HG02943 (cell line): ENCODE results near the gene PLD1.
A peak's percentile ranks its signal among the peaks of the same experiment; 100 is the strongest.

Experiments
- ATAC-seq: cut with Tn5 transposase; IDR thresholded peaks from one replicate; pipeline ENCODE4 v1.9.1; 2021; ENCODE audit warnings: mild to moderate bottlenecking, low read depth, moderate library complexity; ENCODE audit not compliant: unreplicated experiment

Gene PLD1

DNA sequence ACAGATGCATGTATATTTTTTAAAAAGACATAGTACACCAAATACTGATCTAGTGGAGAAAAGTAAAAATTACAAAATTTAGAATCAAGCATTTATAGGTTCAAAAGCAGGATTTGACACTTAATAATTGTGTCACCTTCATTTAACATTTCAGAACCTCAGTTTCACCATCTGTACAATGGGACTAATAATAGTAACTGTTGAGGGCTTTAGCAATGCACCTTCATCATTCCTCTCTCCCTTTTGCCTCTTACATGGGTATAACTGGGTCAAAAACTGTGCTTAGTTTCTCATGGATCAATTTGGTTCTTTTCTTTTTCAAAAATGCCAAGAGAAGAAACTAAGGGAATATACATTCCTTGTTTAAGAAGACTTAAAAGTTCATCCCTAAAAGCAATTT lies 27.4 kb upstream of the PLD1 start:
- ATAC-seq: no peak

DNA sequence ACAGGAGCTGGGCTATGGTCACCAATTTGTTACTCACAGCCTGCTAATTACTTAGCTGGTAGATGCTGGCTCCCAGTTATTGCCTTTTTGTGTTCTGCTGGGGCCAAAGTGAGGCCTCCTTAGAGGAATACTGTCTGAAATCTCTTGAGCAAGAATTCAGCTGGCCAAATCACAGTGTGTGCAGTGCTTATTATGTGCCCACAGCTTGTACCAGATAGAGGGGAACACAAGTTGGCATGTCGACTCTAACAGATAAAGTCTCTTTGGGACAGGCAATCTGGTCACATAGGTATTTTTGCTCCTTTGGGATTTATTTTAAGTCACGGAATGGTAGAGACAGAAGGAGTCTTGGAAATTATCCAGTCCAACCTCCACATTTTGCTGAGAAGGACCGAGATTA lies 26.6 kb upstream of the PLD1 start:
- ATAC-seq: no peak

DNA sequence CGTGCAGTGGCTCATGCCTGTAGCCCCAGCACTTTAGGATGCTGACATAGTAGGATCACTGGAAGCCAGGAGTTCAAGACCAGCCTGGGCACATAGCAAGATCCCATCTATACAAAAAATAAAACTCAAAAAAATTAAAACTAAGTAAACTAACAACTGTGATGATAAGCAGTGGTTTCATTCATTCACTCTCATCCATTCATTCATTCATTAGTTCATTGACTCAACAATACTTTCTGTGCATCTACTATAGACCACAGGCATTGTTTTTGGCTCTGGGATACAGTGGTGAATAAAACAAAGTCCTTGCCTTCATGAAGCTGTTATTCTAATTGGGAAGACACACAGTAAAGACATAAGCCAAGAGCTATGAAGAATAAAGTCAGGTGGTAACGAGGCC lies 25.3 kb upstream of the PLD1 start:
- no peak for ATAC-seq

DNA sequence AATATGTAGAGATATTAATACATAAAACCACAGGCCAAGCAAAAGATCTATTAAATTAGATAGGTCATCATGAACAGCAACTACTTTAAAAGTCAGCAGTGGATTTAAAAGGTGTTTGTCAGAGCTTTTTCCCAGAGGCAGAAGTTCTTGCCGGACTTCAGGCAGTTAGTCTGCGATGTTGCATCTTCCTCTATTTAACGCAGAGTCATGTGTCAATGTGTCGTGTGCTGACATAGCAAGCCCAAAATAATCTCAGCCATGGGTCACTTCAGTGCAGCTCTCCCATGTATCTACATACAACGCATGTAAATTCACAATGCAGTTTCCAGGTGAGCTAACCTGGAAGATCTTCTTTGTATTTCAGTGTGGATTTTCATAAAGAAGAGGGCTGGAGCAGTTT lies 24.8 kb upstream of the PLD1 start:
- ATAC-seq: no peak

DNA sequence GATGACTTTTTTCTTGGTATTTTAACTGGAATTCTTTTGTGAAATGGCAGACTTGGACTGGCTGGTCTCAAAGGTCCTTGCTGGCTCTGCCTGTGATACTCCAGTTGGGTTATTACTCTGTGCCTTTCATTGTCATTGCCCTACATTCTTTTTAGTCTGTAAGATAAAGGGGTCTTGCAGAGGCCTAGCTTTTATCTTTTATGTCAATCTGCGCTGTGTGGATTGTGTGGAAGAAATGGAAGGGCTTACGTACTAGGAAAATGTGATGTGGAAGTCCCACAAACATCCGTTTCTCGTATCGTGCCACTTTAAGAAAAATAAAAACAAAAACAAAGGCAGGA lies 24.1 kb upstream of the PLD1 start:
- ATAC-seq: no peak

DNA sequence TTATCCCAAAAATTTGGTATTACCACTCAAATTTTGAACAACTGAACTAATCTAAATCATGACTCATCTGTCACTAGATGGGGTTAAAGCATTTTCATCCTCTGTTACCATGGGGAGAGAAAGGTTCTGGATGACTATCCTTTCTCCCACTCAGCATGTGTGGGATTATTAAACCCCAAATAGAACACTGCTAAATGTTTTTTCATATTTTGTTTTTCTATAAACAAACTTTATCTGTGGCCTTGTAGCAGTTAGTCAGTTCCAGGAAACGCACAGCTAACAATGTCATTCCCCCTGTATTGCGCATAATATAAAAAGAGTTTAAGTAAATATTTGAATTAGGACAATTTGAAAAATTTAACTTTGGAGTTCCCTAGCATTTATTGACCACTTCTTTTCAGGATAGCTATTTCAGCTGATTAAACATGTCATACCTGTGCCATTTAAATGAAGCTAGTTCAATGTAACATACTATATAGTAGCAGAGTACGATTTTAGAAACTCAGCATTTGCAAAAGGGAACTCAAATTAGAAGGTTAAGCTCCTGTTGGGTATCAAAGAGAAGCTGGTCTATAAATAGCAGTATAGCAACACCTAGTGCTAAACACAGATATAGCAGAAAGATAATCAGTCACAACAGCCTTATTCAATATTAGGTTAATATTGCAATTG lies 23.6 kb upstream of the PLD1 start:
- peak; percentile 59 for ATAC-seq

DNA sequence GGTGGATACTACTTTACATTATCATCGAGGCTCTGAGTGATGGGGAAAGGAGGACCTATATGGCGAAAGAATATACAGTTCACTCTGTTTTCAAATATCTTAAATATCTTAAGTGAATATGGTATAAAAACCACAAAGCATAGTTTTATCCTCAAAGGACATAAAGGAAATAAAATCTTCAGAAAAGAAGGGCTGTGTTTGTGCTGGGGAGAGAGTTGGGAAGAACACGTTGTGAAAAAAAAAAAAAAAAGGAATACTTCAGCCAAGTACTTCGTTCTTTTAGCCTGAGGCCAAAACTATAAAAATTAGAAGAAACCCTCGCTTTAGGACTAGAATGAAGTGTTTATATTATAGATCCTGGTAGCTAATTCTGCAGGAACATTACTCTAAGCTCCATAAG lies 22.7 kb upstream of the PLD1 start:
- ATAC-seq: no peak

DNA sequence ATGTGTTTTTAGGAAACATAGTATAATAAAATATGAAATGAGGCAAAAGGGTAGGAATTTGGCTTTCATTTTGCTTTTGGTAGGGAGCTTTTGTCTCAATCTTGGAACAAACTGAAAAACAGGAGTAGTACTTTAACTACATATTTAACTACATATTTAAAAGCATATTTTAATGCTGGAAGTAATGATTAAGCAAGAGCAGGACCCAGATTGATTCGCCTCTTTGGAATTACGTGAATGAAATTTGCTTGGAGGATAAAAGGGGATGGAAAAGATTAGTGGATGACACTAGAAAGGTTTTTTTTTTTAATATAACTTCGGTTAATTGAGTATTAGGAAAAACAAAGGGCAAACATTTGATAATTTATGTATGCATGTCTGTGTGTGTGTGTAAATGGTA lies 21.7 kb upstream of the PLD1 start:
- no peak for ATAC-seq

DNA sequence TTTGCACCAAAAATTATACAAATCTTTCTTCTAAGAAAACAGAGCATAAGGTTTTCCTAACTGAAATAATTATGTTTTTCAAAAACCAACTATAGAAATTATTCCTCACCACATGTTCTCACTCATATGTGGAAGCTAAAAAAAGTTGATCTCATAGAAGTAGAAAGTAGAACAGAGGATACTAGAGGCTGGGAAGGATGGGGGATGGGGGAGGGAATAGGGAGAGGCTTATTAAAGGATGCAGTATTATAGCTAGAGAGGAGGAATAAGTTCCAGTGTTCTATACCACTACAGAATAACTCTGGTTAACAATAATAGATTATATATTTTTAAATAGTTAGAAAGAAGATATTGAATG lies 20.2 kb upstream of the PLD1 start:
- ATAC-seq: no peak

DNA sequence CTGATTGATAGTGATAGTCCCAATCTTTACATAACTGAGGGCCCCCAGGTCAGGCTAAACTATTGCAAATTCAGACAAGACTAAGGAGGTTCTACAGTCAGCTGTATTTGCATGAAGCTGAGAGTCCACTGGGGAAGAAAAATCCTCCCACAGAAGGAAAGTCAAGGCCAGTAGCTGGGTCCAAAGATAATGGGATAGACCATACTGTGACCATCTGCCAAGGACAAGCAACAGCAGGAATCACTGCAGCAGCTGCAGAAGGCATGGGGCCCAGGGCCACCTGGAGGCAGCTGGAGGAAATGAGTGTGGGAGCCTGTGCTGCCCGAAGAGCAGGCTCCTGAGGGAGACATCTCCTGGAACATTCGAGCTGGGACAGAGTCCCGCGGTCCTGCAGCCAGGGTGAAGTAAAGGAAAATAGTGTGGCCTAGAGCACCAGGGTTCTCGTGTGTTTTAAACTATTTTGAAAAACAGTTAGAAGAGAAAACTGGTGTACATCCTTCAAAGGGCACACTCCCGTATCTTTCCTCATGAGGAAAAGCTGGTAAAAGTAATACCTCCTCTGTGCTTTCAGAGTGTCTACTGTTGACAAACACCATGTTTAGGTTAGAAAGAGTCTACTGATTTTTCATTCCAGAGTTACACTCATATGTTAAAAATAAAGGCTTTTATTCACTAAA lies 19.7 kb upstream of the PLD1 start:
- ATAC-seq: no peak

DNA sequence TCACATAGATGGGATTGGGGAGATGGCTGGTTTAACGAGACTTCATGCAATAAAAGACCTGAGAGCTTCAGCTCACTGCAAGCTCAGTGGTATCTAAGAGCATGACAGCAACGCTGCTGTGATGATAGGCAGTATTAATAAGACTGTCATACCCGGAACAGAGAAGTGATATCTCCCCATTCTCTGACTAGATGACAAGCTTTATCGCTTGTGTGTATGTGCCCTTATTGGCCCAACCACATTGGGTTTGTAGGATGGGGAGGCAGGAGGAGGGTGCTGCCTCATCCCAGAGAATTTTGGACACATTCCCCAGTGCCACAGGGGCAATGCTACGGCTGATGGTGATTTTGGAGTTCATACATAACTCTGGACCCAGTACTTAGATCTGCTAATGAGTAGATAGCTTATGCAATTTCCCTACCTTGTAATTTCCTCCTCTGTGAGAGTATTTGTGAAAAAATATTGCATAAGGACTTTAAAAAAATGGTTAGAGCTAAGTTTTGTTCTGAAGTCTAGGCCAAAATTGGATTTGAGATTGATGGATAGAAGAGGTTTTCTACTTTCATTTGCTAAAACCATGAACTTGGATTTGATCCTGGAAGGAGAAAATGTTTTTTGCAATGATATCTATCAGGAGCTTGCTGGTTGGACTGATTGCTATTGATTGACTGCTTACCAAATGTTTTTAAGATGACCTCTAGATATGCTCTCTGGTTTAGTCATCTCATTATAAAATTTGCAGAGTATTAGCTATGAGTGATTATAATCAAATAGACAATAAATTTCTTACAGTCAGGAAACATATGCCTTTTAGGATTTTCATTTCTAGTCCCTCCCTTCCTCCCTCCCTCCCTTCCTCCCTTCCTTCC lies 18.9 kb upstream of the PLD1 start:
- no peak for ATAC-seq

DNA sequence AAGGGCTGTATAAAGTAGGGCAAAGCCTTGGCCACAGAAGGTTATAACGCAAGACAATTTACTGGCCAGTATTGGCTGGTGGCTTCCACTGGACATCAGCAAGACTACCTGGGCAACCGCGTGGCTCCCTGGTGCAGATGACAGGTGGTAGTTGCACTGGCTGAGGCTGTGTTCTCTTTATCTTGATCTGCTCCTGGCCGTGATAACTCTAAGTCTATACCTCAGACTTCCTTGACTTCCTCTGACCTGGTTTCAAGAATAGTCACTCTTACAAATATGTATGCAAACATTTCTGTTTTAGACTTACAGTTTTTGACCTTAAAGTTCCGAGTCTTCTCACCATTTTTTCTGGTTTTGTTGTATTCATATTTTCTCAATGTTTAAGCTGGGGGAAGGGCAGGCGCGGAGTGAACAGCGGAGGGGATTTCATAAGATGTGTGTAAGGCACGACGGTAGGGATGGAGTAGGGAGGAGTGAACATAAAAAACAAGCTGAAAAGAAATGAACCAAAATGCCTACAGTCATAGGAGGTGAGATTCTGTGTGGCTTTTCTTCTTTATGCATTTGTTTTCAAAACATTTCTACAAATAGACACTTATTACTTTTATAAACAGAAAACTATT lies 17.7 kb upstream of the PLD1 start:
- ATAC-seq: no peak

DNA sequence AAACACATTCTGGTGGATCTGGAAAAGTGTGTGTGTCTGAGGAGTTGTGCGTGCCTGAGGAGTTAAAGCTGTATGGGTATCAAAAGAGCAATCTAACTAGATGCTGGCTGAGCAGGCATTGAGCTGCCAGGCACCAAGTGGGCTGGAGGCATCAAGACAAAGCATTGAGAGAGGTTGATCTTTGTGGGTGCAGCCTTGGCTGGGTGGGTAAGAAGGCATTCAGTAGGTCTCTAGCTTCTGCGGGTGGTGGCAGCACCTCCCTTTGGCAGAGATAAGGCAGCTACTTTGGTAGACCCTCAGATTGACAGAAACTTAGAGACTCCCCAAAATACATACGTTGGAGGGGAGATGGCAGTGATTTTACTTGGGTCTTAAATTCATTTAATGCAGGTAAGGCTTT lies 17.1 kb upstream of the PLD1 start:
- ATAC-seq: no peak

DNA sequence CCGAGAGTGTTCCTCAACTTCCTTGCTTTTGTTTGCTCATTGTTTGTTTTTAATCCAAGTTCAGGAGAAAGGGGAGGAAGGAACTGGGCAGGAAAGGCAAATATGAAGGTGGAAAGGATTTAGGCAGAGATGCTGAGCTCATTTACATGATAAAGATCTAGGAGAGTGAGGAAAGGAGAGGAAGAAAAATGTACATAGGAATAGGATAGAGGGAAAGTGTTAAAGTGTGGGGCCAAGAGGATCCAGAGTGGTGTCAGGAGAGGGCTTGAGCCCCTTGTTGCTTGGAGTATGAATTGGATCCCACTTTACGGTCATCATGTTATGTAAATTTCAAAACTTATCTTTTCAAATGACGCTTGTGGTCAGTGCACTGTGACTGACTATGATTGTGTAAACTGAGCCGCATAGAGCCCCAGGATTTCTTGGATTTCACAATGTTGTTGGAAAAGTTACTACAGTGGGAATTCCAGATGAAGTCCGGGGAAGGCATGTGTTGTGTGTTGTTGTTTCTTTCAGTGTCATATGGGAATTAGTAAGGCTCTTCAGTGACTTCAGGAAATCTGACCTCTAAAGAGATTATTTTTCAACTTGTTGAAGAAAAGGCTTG lies 15.0 kb upstream of the PLD1 start:
- no peak for ATAC-seq

DNA sequence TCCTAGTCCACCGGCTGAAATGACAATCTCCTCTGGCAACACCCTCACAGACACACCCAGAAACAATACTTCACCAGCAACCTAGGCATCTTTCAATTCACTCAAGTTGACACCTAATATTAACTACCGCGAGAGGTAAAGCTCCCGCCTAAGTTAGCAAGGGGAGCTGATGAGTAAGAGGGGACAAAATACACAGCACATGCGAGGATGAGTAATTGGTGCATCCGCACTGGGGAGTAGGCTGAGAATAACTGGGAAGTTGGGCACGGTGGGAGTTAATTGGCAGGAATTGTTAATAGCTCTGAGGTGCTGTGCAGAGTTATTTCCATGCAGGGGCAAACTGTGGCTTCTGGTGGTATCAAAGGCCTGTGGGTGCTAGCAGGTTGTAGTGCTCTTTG lies 14.5 kb upstream of the PLD1 start:
- ATAC-seq: no peak

DNA sequence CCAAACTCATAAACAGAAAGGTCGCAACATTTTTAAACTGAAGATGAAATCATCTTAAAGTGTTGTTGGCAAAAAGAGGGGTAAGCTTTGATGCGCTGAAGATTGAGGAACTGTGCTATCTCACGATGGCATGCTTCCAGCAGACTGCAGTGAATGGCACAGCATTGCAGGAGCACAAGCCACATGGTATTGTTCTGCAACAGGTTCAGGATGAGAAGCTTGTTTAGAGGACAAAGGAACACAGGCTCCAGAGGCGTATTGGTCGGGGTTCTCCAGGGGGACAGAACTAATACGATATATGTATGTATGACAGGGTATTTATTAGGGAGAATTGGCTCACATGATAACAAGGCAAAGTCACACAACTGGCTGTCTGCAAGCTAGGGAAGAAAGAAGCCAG lies 13.8 kb upstream of the PLD1 start:
- ATAC-seq: no peak

DNA sequence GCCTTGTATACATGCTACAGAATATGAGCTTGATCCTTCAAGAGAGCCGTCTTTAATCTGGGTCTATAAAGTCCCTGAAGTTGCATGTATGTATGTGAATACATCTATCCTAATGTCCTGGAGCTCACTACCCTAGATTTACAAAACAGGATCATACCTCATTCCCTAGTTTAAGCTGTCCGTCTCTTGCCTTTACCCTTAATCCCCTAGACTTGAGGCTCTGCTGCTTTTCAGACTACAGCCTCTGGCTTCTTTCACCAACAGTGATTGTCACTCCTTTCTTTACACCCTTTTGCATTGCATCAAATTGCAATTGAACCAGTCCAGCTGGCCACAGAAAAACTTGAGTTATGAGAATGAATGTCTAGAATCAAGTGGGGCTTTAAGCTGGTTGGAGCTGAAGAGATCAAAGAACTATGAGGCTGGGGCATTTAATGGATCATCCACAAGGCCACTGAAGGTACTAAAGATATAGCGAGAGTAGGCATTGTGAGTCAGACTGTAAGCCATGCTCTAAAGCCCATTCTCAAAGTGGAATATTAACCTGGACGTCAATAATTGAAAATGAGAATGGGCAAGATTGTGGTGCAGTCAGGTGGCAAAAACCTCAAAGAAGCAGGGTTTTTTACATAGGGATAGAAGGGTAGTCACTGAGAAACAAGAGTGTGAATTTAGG lies 12.3 kb upstream of the PLD1 start:
- ATAC-seq: peak; percentile 79

DNA sequence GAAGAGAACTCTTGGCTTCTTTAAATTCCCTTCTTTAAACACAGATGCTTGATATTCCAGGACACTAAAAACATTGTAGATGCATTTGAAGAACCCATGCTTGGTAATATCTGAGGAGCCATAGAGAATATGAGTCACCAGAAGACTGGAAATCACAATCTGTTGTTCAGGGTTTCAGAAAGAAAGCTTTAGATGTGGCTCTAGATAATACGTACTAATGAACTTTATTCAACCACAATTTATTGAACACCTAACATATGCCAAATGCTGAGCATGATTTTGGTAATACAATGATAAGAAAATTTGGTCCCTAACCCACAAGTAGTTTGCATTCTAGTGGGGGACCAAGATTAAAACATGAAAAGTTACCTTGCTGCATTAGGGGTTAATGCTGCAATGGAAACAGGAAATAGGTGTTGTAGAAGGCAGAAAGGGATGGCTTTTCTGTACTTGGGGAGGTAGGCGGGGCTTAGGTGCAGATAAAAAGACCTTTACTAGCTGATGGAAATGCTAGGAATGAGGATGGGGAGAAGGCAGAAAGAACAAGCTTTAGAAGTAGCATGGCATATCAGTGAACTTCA lies 11.6 kb upstream of the PLD1 start:
- ATAC-seq: no peak

DNA sequence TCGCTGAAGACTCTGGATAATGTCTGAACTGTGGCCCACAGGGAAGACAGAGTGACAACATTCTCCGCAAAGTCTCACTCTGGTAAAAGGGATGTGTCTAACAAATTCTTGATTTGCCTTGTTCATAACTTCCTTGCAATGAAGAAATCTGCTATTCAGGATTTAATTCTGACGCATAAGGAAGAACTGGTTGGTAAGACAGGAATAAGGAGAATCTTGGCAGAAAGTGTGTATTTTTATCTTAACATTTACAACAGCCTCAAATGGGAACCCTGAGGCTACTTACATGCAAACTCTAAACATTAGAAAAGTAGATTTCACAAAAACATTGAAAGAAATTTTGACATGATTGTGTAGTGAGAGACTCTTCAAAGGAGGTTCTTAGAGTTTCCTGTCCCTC lies 10.8 kb upstream of the PLD1 start:
- ATAC-seq: no peak
